Stimulated activated CD8-positive, alpha-beta memory T cell treated with anti-CD3 and anti-CD28 coated beads, Interleukin-12 subunit alpha, Interleukin-12 subunit beta, amount 100 ng/mL, for 4 hours (primary cell): Measurements from ENCODE around the gene PLA2G4A.

ENCODE experiments used
- DNase-seq: peaks from one replicate; pipeline ENCODE4 v3.0.0-alpha.2; 2020; ENCODE audit warnings: low read depth

PLA2G4A gene

GRCh38 chr1:186828611-186829454 is at the start of gene PLA2G4A:
Gene PLA2G4A, plus strand, starts transcription at chr1:186828949. Its CDS starts 25,406 bp downstream, at chr1:186854355.
- no peak for DNase-seq

GRCh38 chr1:186780076-186780475 is 48.7 kb upstream of the PLA2G4A start:
- no peak for DNase-seq

- DNase-seq, result no peak
Measured at GRCh38 chr1:186781730-186782129, 47.0 kb upstream of the PLA2G4A start.

- DNase-seq, result no peak
Measured at GRCh38 chr1:186782791-186783190, 46.0 kb upstream of the PLA2G4A start.

GRCh38 chr1:186783193-186783592 is 45.6 kb upstream of the PLA2G4A start:
- no peak for DNase-seq

- no peak for DNase-seq
Measured at GRCh38 chr1:186785503-186785902, 43.2 kb upstream of the PLA2G4A start.

GRCh38 chr1:186790101-186790500 is 38.6 kb upstream of the PLA2G4A start:
- no peak for DNase-seq

- no peak for DNase-seq
Measured at GRCh38 chr1:186792870-186793581, 35.7 kb upstream of the PLA2G4A start.

GRCh38 chr1:186793582-186793927 is 35.2 kb upstream of the PLA2G4A start:
- no peak for DNase-seq

- no peak for DNase-seq
Measured at GRCh38 chr1:186798960-186799688, 29.6 kb upstream of the PLA2G4A start.

- DNase-seq, result no peak
Measured at GRCh38 chr1:186799689-186800054, 29.1 kb upstream of the PLA2G4A start.

GRCh38 chr1:186802388-186802787 is 26.4 kb upstream of the PLA2G4A start:
- no peak for DNase-seq

GRCh38 chr1:186804679-186805078 is 24.1 kb upstream of the PLA2G4A start:
- DNase-seq, result no peak

GRCh38 chr1:186806477-186806876 is 22.3 kb upstream of the PLA2G4A start:
- DNase-seq, result no peak

- DNase-seq, result no peak
Measured at GRCh38 chr1:186807163-186807562, 21.6 kb upstream of the PLA2G4A start.

- no peak for DNase-seq
Measured at GRCh38 chr1:186811892-186812291, 16.9 kb upstream of the PLA2G4A start.

GRCh38 chr1:186812570-186812969 is 16.2 kb upstream of the PLA2G4A start:
- no peak for DNase-seq

- no peak for DNase-seq
Measured at GRCh38 chr1:186813420-186813819, 15.3 kb upstream of the PLA2G4A start.

- DNase-seq, result no peak
Measured at GRCh38 chr1:186819126-186819525, 9.6 kb upstream of the PLA2G4A start.

GRCh38 chr1:186819563-186819962 is 9.2 kb upstream of the PLA2G4A start:
- DNase-seq, result no peak

- no peak for DNase-seq
Measured at GRCh38 chr1:186829686-186830587, 1.2 kb downstream of the PLA2G4A start.

- no peak for DNase-seq
Measured at GRCh38 chr1:186831168-186831567, 2.4 kb downstream of the PLA2G4A start.
